Lung (tissue), 12 donors: ENCODE results near the gene CACNG1. TPM values are rescaled to one million over a fixed set of nuclear protein-coding genes. Genes with fewer than 3 reads are reported as not detected.
A peak's percentile ranks its signal among the peaks of the same experiment; 100 is the strongest.

Source experiments
- ATAC-seq: fragments of 200-7000 bp; cut with Tn5 transposase; one replicate; pipeline ENCODE4 v1.9.1; 2020; ENCODE audit warnings: moderate number of reproducible peaks; ENCODE audit not compliant: insufficient read depth, low FRiP score
- DNase-seq, 3 donors: peaks; one replicate each; pipeline ENCODE4 v3.0.0-alpha.2; 2013 to 2017
- H3K27ac ChIP-seq, 2 donors: one replicate each; pipeline ENCODE4 v1.5.1; 2013; ENCODE audit warnings: mild to moderate bottlenecking in 2 of 2, moderate library complexity in 2 of 2, control low read depth in 1 of 2, inconsistent platforms in 1 of 2, low read depth in 1 of 2, low read length in 1 of 2
- H3K27me3 ChIP-seq, 3 donors: one replicate each; pipeline ENCODE4 v1.5.1; 2013; ENCODE audit warnings: low read length in 2 of 3; ENCODE audit not compliant: control insufficient read depth in 3 of 3, insufficient read depth in 3 of 3
- H3K36me3 ChIP-seq, 4 donors: one replicate each; pipeline ENCODE4 v1.5.1; 2013; ENCODE audit warnings: low read length in 4 of 4, mild to moderate bottlenecking in 1 of 4, moderate library complexity in 1 of 4; ENCODE audit not compliant: control insufficient read depth in 4 of 4, insufficient read depth in 4 of 4
- H3K4me1 ChIP-seq, 5 donors: one replicate each; pipeline ENCODE4 v1.5.1; 2013; ENCODE audit warnings: low read length in 5 of 5, mild to moderate bottlenecking in 2 of 5, moderate library complexity in 1 of 5; ENCODE audit not compliant: control insufficient read depth in 5 of 5, insufficient read depth in 5 of 5
- H3K4me3 ChIP-seq: one replicate; pipeline ENCODE4 v1.5.1; 2013; ENCODE audit warnings: mild to moderate bottlenecking, control low read depth, moderate library complexity
- H3K9ac ChIP-seq, 2 donors: one replicate each; pipeline ENCODE4 v1.5.1; 2013; ENCODE audit warnings: low read length in 2 of 2, control low read depth in 1 of 2; ENCODE audit not compliant: insufficient read depth in 1 of 2
- H3K9me3 ChIP-seq, 4 donors: one replicate each; pipeline ENCODE4 v1.5.1; 2013; ENCODE audit warnings: low read length in 3 of 4, mild to moderate bottlenecking in 1 of 4, moderate library complexity in 1 of 4; ENCODE audit not compliant: control insufficient read depth in 4 of 4, insufficient read depth in 3 of 4
- WGBS, 2 donors: extraction: QIAGEN DNeasy Blood & Tissue Kit; methylation state at CpG; one replicate each; pipeline ENCODE4 v1.1.7; 2013; 5-methylcytosine and 5-hydroxymethylcytosine counted together
- polyA plus RNA-seq, 2 donors: library from polyadenylated mRNA; stranded (reverse); fragments of 200-250 nt; gene quantifications; one replicate each; pipeline ENCODE4 v1.2.1, GENCODE V29; 2013
- total RNA-seq, 2 donors: library from RNA; depleted of rRNA in 1 of 2; stranded (reverse); fragments of >200 nt in 1 of 2; gene quantifications; one replicate each; pipeline ENCODE4 v1.2.1, GENCODE V29; 2014 to 2021
- TF ChIP-seq, protein P1 (sequence below): IDR thresholded peaks from 2 replicates; pipeline ENCODE4 v1.5.1; 2012; ENCODE audit warnings: mild to moderate bottlenecking; ENCODE audit errors: control extremely low read depth, extremely low read depth
- donor health status: control.
- donor health status: control.
- donor health status: Bipolar disorder and iron deficiency.
- donor health status: healthy.
- donor health status: DM: yes; HTN: yes; CAD: no.

CACNG1 gene
- total and polyA plus RNA-seq, 4 donors, result 0.05 to 0.08 TPM; not detected in 2

DNA sequence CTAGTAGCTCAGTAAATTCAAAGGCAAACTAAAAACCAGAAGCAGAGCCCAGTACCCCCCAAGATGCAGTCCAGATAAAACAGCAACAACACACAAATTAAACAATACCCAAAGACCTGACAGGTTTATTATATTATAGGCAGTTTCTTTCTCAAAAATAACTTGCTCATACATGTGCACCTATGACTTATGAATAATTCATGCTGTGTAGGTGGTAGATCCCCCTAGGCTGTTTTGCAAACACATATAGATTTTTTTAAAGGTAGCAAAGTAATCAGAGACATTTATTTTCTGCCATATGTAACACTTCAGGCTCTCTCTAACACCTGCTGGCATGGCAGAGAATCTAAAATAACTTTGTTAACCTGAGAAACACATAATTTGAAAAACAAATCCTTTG, 27.2 kb downstream of the CACNG1 start:
- ATAC-seq (no peak), DNase-seq (no peak)
- TF ChIP-seq, protein P1, sequence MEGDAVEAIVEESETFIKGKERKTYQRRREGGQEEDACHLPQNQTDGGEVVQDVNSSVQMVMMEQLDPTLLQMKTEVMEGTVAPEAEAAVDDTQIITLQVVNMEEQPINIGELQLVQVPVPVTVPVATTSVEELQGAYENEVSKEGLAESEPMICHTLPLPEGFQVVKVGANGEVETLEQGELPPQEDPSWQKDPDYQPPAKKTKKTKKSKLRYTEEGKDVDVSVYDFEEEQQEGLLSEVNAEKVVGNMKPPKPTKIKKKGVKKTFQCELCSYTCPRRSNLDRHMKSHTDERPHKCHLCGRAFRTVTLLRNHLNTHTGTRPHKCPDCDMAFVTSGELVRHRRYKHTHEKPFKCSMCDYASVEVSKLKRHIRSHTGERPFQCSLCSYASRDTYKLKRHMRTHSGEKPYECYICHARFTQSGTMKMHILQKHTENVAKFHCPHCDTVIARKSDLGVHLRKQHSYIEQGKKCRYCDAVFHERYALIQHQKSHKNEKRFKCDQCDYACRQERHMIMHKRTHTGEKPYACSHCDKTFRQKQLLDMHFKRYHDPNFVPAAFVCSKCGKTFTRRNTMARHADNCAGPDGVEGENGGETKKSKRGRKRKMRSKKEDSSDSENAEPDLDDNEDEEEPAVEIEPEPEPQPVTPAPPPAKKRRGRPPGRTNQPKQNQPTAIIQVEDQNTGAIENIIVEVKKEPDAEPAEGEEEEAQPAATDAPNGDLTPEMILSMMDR, result no peak
- Histone ChIP-seq H3K27ac (no peak overlapping the region), H3K27me3 (no peaks in the 10 kb centered on the region), H3K9me3 (no peaks in the 10 kb centered on the region), H3K4me3 (no peak overlapping the region), H3K4me1 (peaks cover 0 to 2% (median 0%) of the 10 kb centered on the region in 5 donors), H3K9ac (no peak overlapping the region), H3K36me3 (peaks cover 0 to 8% (median 1%) of the 10 kb centered on the region in 4 donors)

DNA sequence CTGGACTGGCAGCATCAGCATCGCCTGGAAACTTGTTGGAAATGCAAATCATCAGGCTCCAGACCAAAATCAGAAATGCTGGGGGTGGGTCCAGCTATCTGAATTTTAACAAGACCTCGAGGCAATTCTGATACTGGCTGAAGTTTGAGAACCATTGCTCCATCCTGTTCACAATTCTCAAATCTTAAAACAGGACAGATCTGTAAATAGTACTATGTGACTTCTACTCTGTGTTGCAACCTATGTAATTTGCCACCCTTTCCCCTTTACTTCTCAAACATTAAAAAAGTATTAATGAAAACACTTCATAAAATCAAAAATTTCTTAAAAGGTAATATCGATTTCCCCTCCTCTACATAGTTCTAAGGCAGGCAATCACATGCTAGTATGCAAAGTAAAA, 28.5 kb downstream of the CACNG1 start:
- no peak overlapping the region for H3K27ac ChIP-seq
- peaks cover 0 to 8% (median 1%) of the 10 kb centered on the region in 4 donors for H3K36me3 ChIP-seq
- TF ChIP-seq, protein P1, result no peak
- ATAC-seq, result no peak
- no peak overlapping the region for H3K9ac ChIP-seq
- no peak for DNase-seq
- no peaks in the 10 kb centered on the region for H3K9me3 ChIP-seq
- H3K27me3 ChIP-seq, result no peaks in the 10 kb centered on the region
- 90 to 92% methylated on average over 3 of the region's 3 CpGs for whole genome bisulfite sequencing, 2 donors
- H3K4me1 ChIP-seq, result peaks cover 0 to 2% (median 0%) of the 10 kb centered on the region in 5 donors
- H3K4me3 ChIP-seq, result no peak overlapping the region

DNA sequence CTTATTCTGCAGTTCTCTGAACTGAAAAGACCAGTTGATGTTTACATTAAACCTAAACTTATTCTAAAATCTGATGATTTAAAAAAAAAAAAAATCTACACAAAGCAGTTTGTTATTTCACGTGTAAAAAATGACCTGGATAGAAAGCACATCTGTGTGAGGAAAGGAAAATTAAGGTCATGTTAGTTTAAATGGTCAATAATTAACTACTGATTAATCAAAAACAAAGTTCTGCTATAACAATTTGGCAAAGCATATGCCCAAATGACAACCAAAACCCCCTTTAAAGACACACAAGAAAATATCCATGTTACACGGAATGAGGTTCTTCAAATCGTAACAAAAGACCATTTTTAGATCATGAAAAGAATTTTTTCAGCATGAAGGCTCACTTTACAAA, 30.4 kb downstream of the CACNG1 start:
- Histone ChIP-seq H3K9ac (no peak overlapping the region), H3K9me3 (no peaks in the 10 kb centered on the region), H3K27me3 (no peaks in the 10 kb centered on the region), H3K4me3 (no peak overlapping the region), H3K27ac (no peak overlapping the region), H3K36me3 (peaks cover 3 to 12% (median 6%) of the 10 kb centered on the region in 4 donors), H3K4me1 (no peaks in the 10 kb centered on the region)
- no peak for DNase-seq
- WGBS, 2 donors, result 88 to 95% methylated on average over 3 of the region's 3 CpGs
- ATAC-seq, result no peak
- TF ChIP-seq, protein P1, result no peak

DNA sequence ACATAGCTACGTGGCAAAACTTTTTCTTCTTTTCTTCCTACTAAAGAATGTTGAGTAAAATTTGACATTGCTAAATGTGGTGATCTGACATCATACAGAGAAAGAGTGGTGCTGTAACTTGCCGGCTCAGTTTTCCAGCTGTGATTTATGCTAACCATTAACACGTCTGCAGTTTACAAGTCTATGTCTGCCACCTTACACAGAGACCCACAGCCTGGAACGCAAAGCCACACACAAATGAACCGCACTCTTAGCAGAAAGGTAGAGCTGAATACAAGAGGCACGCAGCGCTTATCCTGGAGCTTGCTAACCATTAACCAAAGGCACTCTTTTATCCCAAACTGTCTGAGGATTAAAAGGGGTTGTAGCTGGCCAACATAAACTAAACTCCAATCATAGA, 31.9 kb downstream of the CACNG1 start:
- Histone ChIP-seq H3K4me1 (peaks cover 0 to 8% (median 0%) of the 10 kb centered on the region in 5 donors), H3K27ac (no peak overlapping the region), H3K9me3 (no peaks in the 10 kb centered on the region), H3K4me3 (no peak overlapping the region), H3K27me3 (no peaks in the 10 kb centered on the region), H3K9ac (no peak overlapping the region), H3K36me3 (peaks cover 3 to 12% (median 6%) of the 10 kb centered on the region in 4 donors)
- DNase-seq, result peak; percentile 11 to 55 (median 44)
- no peak for ATAC-seq
- TF ChIP-seq, protein P1, result no peak
- 77 to 78% methylated on average over 7 of the region's 7 CpGs for WGBS, 2 donors
